RWPE2 (cell line): ENCODE measurements around the gene BRMS1.
A peak's percentile ranks its signal among the peaks of the same experiment; 100 is the strongest.

Source experiments
- ATAC-seq: fragments of 200-7000 bp; cut with Tn5 transposase; 3 replicates; pipeline ENCODE4 v1.9.1; 2021; ENCODE audit warnings: low read depth
- DNase-seq: peaks from one replicate; pipeline ENCODE4 v3.0.0-alpha.2; 2020; ENCODE audit warnings: low spot score
- H3K27ac ChIP-seq: fragments of 450-650 bp; 2 replicates; pipeline ENCODE4 v1.5.1; 2017; ENCODE audit warnings: mild to moderate bottlenecking; ENCODE audit not compliant: poor library complexity, severe bottlenecking
- H3K27me3 ChIP-seq: fragments of 250-450 bp; sonication (Bioruptor Pico); 2 replicates; pipeline ENCODE4 v1.5.1; 2021; ENCODE audit warnings: mild to moderate bottlenecking, moderate library complexity; ENCODE audit not compliant: insufficient read depth, poor library complexity, severe bottlenecking
- H3K36me3 ChIP-seq: fragments of 250-450 bp; sonication (Bioruptor Pico); 2 replicates; pipeline ENCODE4 v1.5.1; 2020; ENCODE audit warnings: low read depth, mild to moderate bottlenecking, moderate library complexity
- H3K4me1 ChIP-seq: fragments of 250-450 bp; sonication (Bioruptor Pico); 2 replicates; pipeline ENCODE4 v1.5.1; 2021; ENCODE audit warnings: mild to moderate bottlenecking, moderate library complexity; ENCODE audit not compliant: insufficient read depth, poor library complexity, severe bottlenecking
- H3K4me3 ChIP-seq: fragments of 250-450 bp; sonication (Bioruptor Pico); 2 replicates; pipeline ENCODE4 v1.5.1; 2021; ENCODE audit warnings: mild to moderate bottlenecking, moderate library complexity; ENCODE audit not compliant: severe bottlenecking
- H3K9me3 ChIP-seq: fragments of 250-450 bp; sonication (Bioruptor Pico); 2 replicates; pipeline ENCODE4 v1.5.1; 2021; ENCODE audit warnings: mild to moderate bottlenecking, moderate library complexity; ENCODE audit not compliant: severe bottlenecking
- CTCF ChIP-seq: fragments of 450-650 bp; IDR thresholded peaks from one replicate; pipeline ENCODE4 v1.5.1; 2017; ENCODE audit warnings: mild to moderate bottlenecking, moderate library complexity; ENCODE audit not compliant: poor library complexity, severe bottlenecking

BRMS1 gene

GRCh38 chr11:66287889-66288670, 56.8 kb downstream of the BRMS1 start:
- peaks cover 16% of the 10 kb centered on the region for H3K27me3 ChIP-seq
- TF ChIP-seq CTCF, result no peak
- peak overlapping the region; percentile 61 for H3K27ac ChIP-seq
- H3K4me1 ChIP-seq, result peaks cover 7% of the 10 kb centered on the region
- H3K36me3 ChIP-seq, result peaks cover 13% of the 10 kb centered on the region; the same call in 1 of the 2 replicates
- no peak for DNase-seq
- ATAC-seq, result no peak
- H3K9me3 ChIP-seq, result no peaks in the 10 kb centered on the region
- H3K4me3 ChIP-seq, result peak overlapping the region; percentile 78
